Left lung (tissue), 10 donors: ENCODE data around the gene CH25H. TPM values are rescaled to one million over a fixed set of nuclear protein-coding genes. Genes with fewer than 3 reads are reported as not detected.

ENCODE experiments used
- ATAC-seq: fragments of 200-7000 bp; cut with Tn5 transposase; one replicate; pipeline ENCODE4 v1.9.1; 2020; ENCODE audit warnings: moderate library complexity
- DNase-seq, 4 donors: peaks; one replicate each; pipeline ENCODE4 v3.0.0-alpha.2; 2013 to 2020
- H3K27ac ChIP-seq, 2 donors: fragments of 200-600 bp; sonication (generic) in 1 of 2; one replicate each; pipeline versions ENCODE4 v1.5.0 to v1.8.0; 2020 to 2021
- H3K27me3 ChIP-seq, 2 donors: fragments of 200-600 bp; sonication (generic) in 1 of 2; one replicate each; pipeline versions ENCODE4 v1.5.0 to v1.8.0; 2020 to 2021
- H3K36me3 ChIP-seq, 2 donors: fragments of 200-600 bp; sonication (generic) in 1 of 2; one replicate each; pipeline versions ENCODE4 v1.5.0 to v1.8.0; 2020 to 2021
- H3K4me1 ChIP-seq, 2 donors: fragments of 200-600 bp; one replicate each; pipeline ENCODE4 v1.8.0; 2021
- H3K4me3 ChIP-seq, 2 donors: fragments of 200-600 bp; sonication (generic) in 1 of 2; one replicate each; pipeline versions ENCODE4 v1.5.0 to v1.8.0; 2020 to 2021; ENCODE audit warnings: mild to moderate bottlenecking in 1 of 2
- H3K9me3 ChIP-seq, 2 donors: fragments of 200-600 bp; sonication (generic) in 1 of 2; one replicate each; pipeline versions ENCODE4 v1.5.0 to v1.8.0; 2020 to 2021
- CTCF ChIP-seq, 2 donors: fragments of 200-600 bp; sonication (generic) in 1 of 2; IDR thresholded peaks; one replicate each; pipeline versions ENCODE4 v1.5.0 to v1.8.0; 2021; ENCODE audit warnings: antibody characterized with exemption in 2 of 2
- intact Hi-C, 2 donors: fragments of 100-400 bp; cut with DNase I; formaldehyde crosslinking; loops; one replicate each; pipeline versions ENCODE4 v1.11.2 to v1.14.2; 2022
- polyA plus RNA-seq, 6 donors: library from polyadenylated mRNA; unstranded; fragments of 120-200 nt; gene quantifications; one replicate each; pipeline ENCODE4 v1.2.1, GENCODE V29; 2013; ENCODE audit not compliant: insufficient read length in 6 of 6
- total RNA-seq, 2 donors: library from RNA; stranded (reverse); fragmentation: NEBNext Ultra II Directional; extraction: Animal tissue kit (Norgen Biotek cat#: 25700); gene quantifications; one replicate each; pipeline ENCODE4 v1.2.1, GENCODE V29; 2021
- donor health status: DM: no; HTN: yes; CAD: no.
- donor health status: DM: no; HTN: no; CAD: no.

The CH25H gene
- total and polyA plus RNA-seq, 8 donors = 0.10 to 14.7 (median 0.20) TPM

- intact Hi-C loops = loop anchor here in 1 of 2 donors (5.0 kb wide), 1 partner anchor 282 kb away; no protein-coding TSS in a partner anchor
- peaks cover 5 to 8% of the 10 kb centered on the region in 2 donors for H3K4me1 ChIP-seq
- TF ChIP-seq CTCF (IDR thresholded peaks at IDR 0.05) = no peak
- DNase-seq = peak in 2 of 4 donors; percentile 39 to 50
- H3K27ac ChIP-seq = no peak overlapping the region
- no peaks in the 10 kb centered on the region for H3K9me3 ChIP-seq
- no peaks in the 10 kb centered on the region for H3K27me3 ChIP-seq
- peaks cover 0 to 27% of the 10 kb centered on the region in 2 donors for H3K36me3 ChIP-seq
- H3K4me3 ChIP-seq = no peak overlapping the region
- peak; percentile 81 for ATAC-seq
These were observed 12.5 kb upstream of the CH25H start for GRCh38 chr10:89219513-89220218.

GRCh38 chr10:89217057-89217990 lies 10.2 kb upstream of the CH25H start:
- H3K27me3 ChIP-seq = no peaks in the 10 kb centered on the region
- peak overlapping the region in 1 of 2 donors; percentile 27 for H3K27ac ChIP-seq
- intact Hi-C loops = loop anchor here in 1 of 2 donors (5.0 kb wide), 1 partner anchor 280 kb away; no protein-coding TSS in a partner anchor
- H3K4me3 ChIP-seq = no peak overlapping the region
- H3K9me3 ChIP-seq = no peaks in the 10 kb centered on the region
- ATAC-seq (peak; percentile 67), DNase-seq (peak in 2 of 4 donors; percentile 59 to 72)
- H3K36me3 ChIP-seq = peaks cover 0 to 15% of the 10 kb centered on the region in 2 donors
- H3K4me1 ChIP-seq = peaks cover 5 to 12% of the 10 kb centered on the region in 2 donors
- peak; percentile 68 to 86 for TF ChIP-seq CTCF (IDR thresholded peaks at IDR 0.05)

- Histone ChIP-seq H3K27me3 (no peaks in the 10 kb centered on the region), H3K9me3 (no peaks in the 10 kb centered on the region), H3K27ac (no peak overlapping the region), H3K4me3 (no peak overlapping the region), H3K4me1 (peaks cover 5 to 12% of the 10 kb centered on the region in 2 donors), H3K36me3 (peaks cover 0 to 10% of the 10 kb centered on the region in 2 donors)
- intact Hi-C loops = loop anchor here in 1 of 2 donors (5.0 kb wide), 1 partner anchor 279 kb away; no protein-coding TSS in a partner anchor
- no peak for TF ChIP-seq CTCF (IDR thresholded peaks at IDR 0.05)
- ATAC-seq = no peak
- DNase-seq = no peak
These were observed 8.9 kb upstream of the CH25H start for GRCh38 chr10:89216056-89216455.

- H3K27me3 ChIP-seq = no peaks in the 10 kb centered on the region
- H3K4me1 ChIP-seq = peaks cover 5 to 12% of the 10 kb centered on the region in 2 donors
- H3K36me3 ChIP-seq = peaks cover 0 to 9% of the 10 kb centered on the region in 2 donors
- DNase-seq (no peak), ATAC-seq (no peak)
- intact Hi-C loops = loop anchor here in 1 of 2 donors (5.0 kb wide), 1 partner anchor 278 kb away; no protein-coding TSS in a partner anchor
- H3K27ac ChIP-seq = no peak overlapping the region
- no peak overlapping the region for H3K4me3 ChIP-seq
- no peaks in the 10 kb centered on the region for H3K9me3 ChIP-seq
- TF ChIP-seq CTCF (IDR thresholded peaks at IDR 0.05) = no peak
These were observed 8.4 kb upstream of the CH25H start for GRCh38 chr10:89215511-89215910.
